Esophagus muscularis mucosa (tissue), 3 donors: ENCODE measurements around the gene TRIM54.
"Not testable (repeated sequence)": the region's sequence is repeated elsewhere in the genome, so short reads cannot be mapped to it uniquely, and the experiment has no call there.

ENCODE experiments used
- POLR2A ChIP-seq: fragments of 450-650 bp; IDR thresholded peaks from one replicate; pipeline ENCODE4 v1.6.1; 2017; ENCODE audit warnings: antibody characterized with exemption, moderate library complexity, mild to moderate bottlenecking, low read depth
- POLR2AphosphoS5 ChIP-seq, 2 donors: sonication (generic); formaldehyde crosslinking; IDR thresholded peaks; one replicate each; pipeline ENCODE4 v1.6.1; 2017; ENCODE audit warnings: antibody characterized with exemption in 2 of 2
- TF ChIP-seq, protein P1 (sequence below), 3 experiments: fragments of 200-600 bp in 2 of 3; fragments of 450-650 bp in 1 of 3; sonication (generic) in 2 of 3; IDR thresholded peaks; one replicate each; pipeline ENCODE4 v1.5.1; 2017 to 2019; ENCODE audit warnings: antibody characterized with exemption in 3 of 3, mild to moderate bottlenecking in 2 of 3, moderate library complexity in 1 of 3

DNA sequence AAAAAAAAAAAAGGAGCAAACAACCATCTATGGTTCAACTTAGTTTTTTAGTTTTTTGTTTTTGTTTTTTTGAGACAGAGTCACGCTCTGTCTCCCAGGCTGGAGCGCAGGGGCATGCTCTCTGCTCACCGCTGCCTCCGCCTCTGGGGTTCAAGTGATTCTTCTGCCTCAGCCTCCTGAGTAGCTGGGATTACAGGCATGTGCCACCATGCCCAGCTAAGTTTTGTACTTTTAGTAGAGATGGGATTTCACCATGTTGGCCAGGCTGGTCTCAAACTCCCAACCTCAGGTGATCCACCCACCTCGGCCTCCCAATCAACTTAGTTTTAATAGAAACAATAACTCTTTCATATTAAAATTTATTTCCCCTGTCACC is 71.1 kb downstream of the TRIM54 start:
- TF ChIP-seq, protein P1, sequence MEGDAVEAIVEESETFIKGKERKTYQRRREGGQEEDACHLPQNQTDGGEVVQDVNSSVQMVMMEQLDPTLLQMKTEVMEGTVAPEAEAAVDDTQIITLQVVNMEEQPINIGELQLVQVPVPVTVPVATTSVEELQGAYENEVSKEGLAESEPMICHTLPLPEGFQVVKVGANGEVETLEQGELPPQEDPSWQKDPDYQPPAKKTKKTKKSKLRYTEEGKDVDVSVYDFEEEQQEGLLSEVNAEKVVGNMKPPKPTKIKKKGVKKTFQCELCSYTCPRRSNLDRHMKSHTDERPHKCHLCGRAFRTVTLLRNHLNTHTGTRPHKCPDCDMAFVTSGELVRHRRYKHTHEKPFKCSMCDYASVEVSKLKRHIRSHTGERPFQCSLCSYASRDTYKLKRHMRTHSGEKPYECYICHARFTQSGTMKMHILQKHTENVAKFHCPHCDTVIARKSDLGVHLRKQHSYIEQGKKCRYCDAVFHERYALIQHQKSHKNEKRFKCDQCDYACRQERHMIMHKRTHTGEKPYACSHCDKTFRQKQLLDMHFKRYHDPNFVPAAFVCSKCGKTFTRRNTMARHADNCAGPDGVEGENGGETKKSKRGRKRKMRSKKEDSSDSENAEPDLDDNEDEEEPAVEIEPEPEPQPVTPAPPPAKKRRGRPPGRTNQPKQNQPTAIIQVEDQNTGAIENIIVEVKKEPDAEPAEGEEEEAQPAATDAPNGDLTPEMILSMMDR (IDR thresholded peaks at IDR 0.05): not testable (repeated sequence)
- not testable (repeated sequence) for TF ChIP-seq POLR2AphosphoS5 (IDR thresholded peaks at IDR 0.05); POLR2A
